Ovary (tissue), 3 donors: ENCODE data around the gene SLIT3.
"Not testable (repeated sequence)": the region's sequence is repeated elsewhere in the genome, so short reads cannot be mapped to it uniquely, and the experiment has no call there.

ENCODE experiments used
- CTCF ChIP-seq, 3 donors: fragments of 450-650 bp in 2 of 3; fragments of 200-600 bp in 1 of 3; IDR thresholded peaks; one replicate each; pipeline versions ENCODE4 v1.5.1 to v1.8.0; 2016 to 2022; ENCODE audit warnings: antibody characterized with exemption in 3 of 3, mild to moderate bottlenecking in 1 of 3
- EP300 ChIP-seq: sonication (generic); formaldehyde crosslinking; IDR thresholded peaks from one replicate; pipeline ENCODE4 v1.6.1; 2017; ENCODE audit warnings: antibody characterized with exemption
- donor health status: DM: no; HTN: no; CAD: no.

GRCh38 chr5:169211761-169212160, 89.2 kb downstream of the SLIT3 start:
- TF ChIP-seq EP300; CTCF (IDR thresholded peaks at IDR 0.05): not testable (repeated sequence)
